ENCODE data around the gene ALK.

ALK gene

GRCh38 chr2:29787473-29788465 is 133.6 kb downstream of the ALK start:
- no peak for TF ChIP-seq CTCF (IDR thresholded peaks at IDR 0.05)
- TF ChIP-seq ZFX (IDR thresholded peaks at IDR 0.05; ENCODE audit: borderline replicate concordance): no peak
- no peak overlapping the region for H3K27ac ChIP-seq

DNA sequence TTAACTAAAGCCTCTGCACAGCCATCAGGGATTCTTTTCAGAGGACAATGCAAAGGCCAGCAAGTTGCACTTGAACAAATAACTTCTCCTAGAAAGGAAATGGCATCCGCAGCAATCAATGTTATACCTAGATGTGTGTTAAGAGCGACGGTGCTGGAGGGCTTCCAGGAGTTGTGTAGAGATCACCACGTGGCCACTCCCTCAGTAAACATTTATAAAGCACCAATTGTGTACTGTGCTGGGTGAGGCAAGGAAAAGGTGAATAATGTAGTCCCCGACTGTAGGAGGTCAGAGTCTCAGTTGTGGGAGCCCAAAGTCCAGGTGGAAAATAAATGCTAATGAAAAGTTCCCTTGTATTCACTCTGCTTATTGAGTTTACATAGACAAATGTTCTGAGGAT is 135.0 kb downstream of the ALK start:
- H3K27ac ChIP-seq: no peak overlapping the region
- no peak for TF ChIP-seq ZFX (IDR thresholded peaks at IDR 0.05; ENCODE audit: borderline replicate concordance)
- no peak for TF ChIP-seq CTCF (IDR thresholded peaks at IDR 0.05)

- TF ChIP-seq ZFX (IDR thresholded peaks at IDR 0.05; ENCODE audit: borderline replicate concordance) (no peak), CTCF (IDR thresholded peaks at IDR 0.05) (no peak)
- no peak overlapping the region for H3K27ac ChIP-seq
Measured at GRCh38 chr2:29783666-29784065, 137.7 kb downstream of the ALK start.

GRCh38 chr2:29782549-29783458 is 138.6 kb downstream of the ALK start:
- no peak for TF ChIP-seq ZFX (IDR thresholded peaks at IDR 0.05; ENCODE audit: borderline replicate concordance)
- no peak for TF ChIP-seq CTCF (IDR thresholded peaks at IDR 0.05)
- no peak overlapping the region for H3K27ac ChIP-seq

- no peak for TF ChIP-seq CTCF (IDR thresholded peaks at IDR 0.05)
- TF ChIP-seq ZFX (IDR thresholded peaks at IDR 0.05; ENCODE audit: borderline replicate concordance): no peak
- H3K27ac ChIP-seq: no peak overlapping the region
Measured at GRCh38 chr2:29782087-29782486, 139.3 kb downstream of the ALK start.

- no peak overlapping the region for H3K27ac ChIP-seq
- TF ChIP-seq CTCF (IDR thresholded peaks at IDR 0.05) (no peak), ZFX (IDR thresholded peaks at IDR 0.05; ENCODE audit: borderline replicate concordance) (no peak)
Measured at GRCh38 chr2:29780906-29781305, 140.5 kb downstream of the ALK start.

All from 22Rv1 (cell line).